GM18520 (cell line): ENCODE results near the gene CEP192.

Experiments used
- ATAC-seq: cut with Tn5 transposase; IDR thresholded peaks from one replicate; pipeline ENCODE4 v1.9.1; 2021; ENCODE audit not compliant: unreplicated experiment

CEP192 gene

DNA sequence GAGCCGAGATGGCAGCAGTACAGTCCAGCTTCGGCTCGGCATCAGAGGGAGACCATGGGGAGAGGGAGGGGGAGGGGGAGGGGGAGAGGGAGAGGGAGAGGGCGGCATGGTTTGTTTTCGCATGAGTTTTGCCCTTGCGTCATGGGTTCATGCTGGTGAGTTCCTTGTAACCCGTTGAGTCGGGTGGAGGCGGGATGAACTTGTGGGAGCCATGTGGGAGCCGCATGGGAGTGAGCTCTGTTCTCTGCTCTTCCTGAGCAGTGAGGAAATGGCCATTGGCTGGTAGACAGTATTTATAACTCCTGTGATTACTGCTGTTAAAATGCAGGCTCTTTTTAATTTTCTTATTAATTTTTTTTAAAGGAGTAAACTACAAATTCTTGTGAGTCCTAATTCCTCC is 108.0 kb downstream of the CEP192 start:
- no peak for ATAC-seq

- no peak for ATAC-seq
Observed at GRCh38 chr18:13100942-13101658, 109.9 kb downstream of the CEP192 start.

GRCh38 chr18:13101659-13102197 is 110.6 kb downstream of the CEP192 start:
- ATAC-seq: no peak

DNA sequence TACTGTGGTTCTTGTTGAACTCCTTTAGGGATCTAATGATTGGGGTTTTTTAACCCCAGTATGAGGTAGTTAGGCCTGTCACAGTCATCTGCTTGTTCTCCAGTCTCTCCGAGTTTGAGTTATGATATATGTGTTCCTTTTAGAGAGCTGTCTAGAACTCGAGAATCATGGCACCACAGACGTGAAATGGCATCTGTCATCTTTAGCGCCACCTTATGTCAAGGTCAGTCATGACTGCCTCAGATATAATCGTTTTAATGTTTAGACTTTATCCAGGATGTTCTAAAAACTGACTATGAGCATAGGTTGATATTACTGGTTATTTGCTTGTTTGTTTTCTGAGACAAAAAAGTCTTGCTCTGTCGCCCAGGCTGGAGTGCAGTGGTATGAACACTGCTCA is 112.2 kb downstream of the CEP192 start:
- ATAC-seq: no peak

DNA sequence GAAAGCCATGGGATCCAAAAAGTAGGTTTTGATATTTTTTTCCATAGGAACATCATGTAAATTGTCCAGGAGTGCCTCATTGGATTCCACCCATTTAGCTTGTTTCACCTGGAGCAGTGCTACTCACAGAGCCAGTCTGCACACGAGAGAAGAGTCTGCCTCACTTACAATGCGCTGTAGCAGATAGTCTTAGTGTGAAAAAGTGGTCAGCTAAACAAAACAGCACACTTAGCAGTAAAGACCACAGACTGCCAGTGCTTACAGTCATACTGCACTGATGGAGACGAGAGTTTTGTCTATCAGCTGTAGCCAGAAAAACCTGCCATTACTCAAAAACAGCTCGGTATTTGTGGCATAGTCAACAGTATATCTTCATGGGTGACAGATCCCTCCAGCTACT is 113.9 kb downstream of the CEP192 start:
- no peak for ATAC-seq

DNA sequence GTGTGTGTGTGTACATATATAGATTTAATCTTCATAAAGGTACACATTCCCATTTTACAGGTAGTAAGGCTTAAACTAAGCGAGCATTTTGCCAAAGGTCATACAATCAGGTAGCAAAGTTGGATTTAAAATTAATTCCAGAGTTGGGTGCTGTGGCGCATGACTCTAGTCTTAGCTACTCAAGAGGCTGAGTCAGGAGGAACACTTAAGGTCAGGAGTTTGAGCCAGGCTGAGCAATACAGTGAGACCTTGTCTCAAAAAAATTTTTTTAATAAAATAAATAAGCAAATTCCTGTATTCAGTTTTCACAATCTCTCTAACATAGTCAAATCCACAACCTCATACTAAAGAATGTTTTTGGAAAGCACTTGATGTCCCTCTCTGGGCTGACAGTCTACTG is 115.9 kb downstream of the CEP192 start:
- ATAC-seq: no peak

- ATAC-seq: no peak
Observed at GRCh38 chr18:13108330-13108729, 117.2 kb downstream of the CEP192 start.

GRCh38 chr18:13110559-13110958 is 119.4 kb downstream of the CEP192 start:
- no peak for ATAC-seq

DNA sequence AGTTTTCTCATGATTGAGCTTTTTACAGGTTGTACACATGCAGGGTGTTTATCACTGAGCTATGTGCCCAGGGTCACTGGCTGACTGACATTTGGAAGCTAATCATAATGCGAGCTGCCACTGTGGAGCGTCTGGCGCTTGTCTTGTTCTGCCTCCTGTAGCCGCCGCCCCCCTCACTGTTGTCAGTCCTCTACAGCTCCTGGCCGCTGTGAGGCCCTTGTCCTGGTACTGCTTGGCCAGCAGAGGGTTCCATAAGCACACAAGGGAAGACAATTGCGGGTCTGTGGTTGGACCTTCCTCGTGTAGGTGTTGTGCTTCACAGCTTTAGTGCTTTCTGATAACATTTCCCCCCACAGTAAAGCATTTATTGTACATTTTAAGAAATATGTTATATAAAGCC is 121.8 kb downstream of the CEP192 start:
- no peak for ATAC-seq

DNA sequence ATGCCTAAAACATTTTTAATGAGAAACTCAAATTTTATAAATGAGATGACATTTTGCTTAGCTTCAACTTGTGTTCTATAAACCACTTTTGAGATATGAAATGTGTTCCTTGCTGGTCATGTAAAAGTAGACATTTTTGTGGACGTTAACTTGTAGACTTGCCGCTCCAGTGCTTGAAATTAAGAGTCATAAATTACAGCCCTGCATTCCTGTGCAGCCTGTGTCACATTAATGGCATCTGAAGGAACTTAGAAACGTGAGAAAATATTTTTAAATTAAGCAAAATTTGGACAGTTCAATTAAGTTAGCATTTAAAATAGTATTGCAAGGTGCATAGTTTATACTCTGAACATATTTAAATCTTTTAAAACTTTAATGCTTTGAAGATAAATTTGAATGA is 129.1 kb downstream of the CEP192 start:
- ATAC-seq: no peak

DNA sequence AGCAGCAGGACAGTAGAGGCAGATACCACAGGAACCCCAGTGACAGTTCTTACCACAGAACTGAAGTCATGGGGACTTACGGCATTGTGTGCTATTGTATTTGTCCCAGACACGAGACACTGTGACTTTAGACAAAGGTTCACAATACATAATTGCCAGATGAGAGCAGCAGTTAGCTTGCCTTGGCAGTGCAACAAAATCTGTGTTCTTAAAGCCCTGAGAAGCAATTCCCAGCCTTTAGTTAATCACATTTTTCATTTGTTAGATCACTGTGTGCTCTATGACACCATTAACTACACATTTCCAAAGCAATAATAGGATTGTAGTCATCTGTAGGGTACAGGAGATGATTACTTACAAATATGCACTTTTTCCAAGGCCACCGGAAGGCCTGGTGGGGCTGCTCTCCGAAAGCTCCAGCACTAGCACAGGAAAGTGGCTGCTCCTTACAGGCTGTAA is 129.8 kb downstream of the CEP192 start:
- no peak for ATAC-seq

- ATAC-seq: no peak
Observed at GRCh38 chr18:13124411-13124810, 133.2 kb downstream of the CEP192 start.

DNA sequence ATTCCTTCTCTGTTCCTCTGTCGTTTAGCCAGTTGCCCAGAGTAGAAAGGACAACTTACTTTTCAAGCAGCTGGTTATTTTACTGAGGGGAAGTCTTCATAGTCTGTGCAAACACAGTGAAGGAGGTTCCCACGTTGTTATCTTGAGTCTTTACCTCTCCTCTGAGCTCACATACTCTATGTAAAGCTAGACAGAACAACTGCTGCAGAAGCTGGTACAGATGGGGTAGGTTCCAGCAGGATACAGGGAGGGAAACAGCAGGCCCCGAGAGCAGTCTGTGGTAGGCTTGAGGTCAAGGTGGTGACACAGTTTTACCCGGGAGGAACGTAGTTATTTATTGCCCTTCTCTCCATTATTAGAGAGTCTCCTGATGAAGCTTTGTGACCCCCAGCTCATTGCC is 134.0 kb downstream of the CEP192 start:
- ATAC-seq: no peak

DNA sequence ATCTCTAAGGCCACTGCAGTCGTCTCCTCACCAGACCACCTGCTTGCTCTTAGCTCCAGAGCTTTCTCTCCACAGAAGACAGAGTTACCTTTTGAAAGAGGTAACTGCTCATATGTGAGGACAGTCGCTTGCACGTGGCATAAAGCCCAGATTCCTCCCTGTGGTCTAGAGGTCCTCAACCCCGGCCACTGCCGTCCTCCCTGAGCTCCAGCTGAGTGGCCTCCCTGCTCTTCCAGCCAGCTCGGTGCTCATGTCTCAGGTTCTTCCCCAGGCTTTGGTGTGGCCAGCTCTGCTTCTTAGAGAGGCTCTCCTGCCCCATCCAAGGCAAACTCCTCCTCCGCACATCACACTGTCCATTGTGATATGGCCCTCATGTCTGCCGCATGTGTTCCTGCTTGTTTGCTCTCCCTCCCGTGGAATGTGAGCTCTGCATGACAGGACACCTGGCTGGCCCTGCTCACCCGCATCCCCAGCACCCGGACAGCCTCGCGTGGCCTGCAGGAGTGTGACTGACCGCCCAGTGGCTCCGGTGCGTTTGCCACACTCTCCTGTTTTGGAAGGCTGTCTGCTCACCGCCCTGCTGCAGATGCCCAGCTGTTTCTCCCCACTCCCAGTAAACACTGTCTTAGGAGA is 135.9 kb downstream of the CEP192 start:
- ATAC-seq: no peak

GRCh38 chr18:13131283-13131682 is 140.1 kb downstream of the CEP192 start:
- ATAC-seq: no peak

DNA sequence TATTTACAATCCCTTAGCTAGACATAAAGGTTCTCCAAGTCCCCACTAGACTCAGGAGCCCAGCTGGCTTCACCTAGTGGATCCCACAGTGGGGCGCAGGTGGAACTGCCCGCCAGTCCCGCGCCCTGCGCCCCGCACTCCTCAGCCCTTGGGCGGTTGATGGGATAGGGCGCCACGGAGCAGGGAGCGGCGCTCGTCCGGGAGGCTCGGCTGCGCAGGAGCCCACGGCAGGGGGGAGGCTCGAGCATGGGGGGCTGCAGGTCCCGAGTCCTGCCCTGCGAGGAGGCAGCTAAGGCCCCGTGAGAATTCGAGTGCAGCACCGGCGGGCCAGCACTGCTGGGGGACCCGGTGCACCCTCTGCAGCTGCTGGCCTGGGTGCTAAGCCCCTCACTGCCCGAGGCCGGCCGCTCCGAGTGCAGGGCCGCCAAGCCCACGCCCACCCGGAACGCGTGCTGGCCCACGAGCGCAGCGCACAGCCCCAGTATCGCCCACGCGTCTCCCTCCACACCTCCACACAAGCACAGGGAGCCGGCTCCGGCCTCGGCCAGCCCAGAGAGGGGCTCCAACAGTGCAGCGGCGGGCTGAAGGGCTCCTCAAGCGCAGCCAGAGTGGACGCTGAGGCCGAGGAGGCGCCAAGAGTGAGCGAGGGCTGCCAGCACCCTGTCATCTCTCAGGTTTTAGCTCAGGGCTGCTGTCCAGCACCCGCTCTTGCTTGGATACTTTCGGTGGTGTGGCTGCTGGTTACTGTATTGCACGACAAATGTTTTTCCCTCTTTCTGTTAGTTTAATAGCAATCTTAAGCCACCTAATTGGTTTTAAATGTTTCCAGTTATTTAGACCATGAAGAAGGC is 143.6 kb downstream of the CEP192 start:
- ATAC-seq: no peak

- ATAC-seq: no peak
Observed at GRCh38 chr18:13136056-13136903, 145.1 kb downstream of the CEP192 start.

DNA sequence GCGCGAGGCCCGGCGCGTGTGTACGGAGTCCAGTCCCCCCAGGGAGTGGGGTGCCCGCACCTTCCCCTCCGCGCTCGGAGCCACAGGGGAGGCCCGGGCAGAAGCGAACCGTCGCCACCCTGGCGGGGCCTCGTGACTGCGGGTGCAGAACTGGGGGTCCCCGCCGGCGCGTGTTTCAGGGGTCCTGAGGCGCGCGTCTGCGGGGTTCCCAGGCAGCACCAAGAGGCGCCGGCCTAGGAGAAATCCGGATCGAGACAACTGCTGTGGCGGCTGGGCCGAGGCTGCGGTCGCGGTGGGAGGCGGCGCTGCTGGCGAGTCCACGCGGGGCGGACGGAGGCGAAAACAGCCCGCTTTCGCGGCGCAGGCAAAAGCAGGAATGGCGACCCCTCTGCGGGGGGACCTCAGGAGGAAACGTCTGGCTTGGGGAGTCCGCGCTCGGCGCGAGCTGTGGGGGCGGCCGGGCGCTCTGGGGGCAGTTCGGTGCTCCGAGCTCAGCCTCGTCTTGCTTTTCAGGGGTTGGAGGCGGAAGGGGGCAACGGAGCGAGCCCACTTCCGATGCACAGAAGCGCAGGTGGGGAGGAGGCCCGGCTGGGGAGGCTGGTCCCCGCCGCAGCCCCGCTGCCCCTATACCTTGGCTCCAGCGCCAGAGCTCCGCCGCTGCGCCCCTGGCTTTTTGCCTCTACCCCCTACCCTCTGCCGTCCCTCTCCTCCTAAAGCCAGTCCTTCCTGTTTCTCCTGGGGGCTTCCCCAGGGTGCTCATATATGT is 145.9 kb downstream of the CEP192 start:
- no peak for ATAC-seq

GRCh38 chr18:13137670-13138419 is 146.7 kb downstream of the CEP192 start:
- ATAC-seq: peak; percentile 58
